ENCODE measurements around the gene BLMH. TPM values are rescaled to one million over a fixed set of nuclear protein-coding genes. Genes with fewer than 3 reads are reported as not detected.

Gene BLMH
- total and polyA plus RNA-seq, 2 experiments from 2014 or later, result 21.3 to 28.2 TPM

DNA sequence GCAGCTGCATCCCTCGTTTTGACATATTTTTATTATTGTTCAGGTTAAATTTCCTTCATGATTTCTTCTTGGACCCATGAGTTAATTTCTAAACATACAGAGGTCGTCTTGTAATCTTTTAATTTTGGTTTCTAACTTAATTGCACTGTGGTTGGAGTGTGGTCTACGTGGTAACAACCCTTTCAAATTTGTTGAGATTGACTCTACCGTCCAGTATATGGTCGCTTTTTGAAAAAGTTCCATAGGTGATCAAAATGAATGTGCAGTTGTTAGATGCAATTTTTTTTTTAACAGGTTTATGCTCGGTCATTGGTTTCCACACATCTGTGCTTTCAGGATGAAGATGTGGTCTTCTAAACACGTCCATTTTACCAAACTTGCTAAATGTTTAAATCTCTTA is 45.3 kb downstream of the BLMH start:
- H3K36me3 ChIP-seq (replicated peaks; ENCODE audit: insufficient read depth, low read depth), result no peaks in the 10 kb centered on the region
- no peaks in the 10 kb centered on the region for H4K20me1 ChIP-seq (ENCODE audit: insufficient read depth, poor library complexity, severe bottlenecking)
- H3K9me3 ChIP-seq (ENCODE audit: low read depth), result no peaks in the 10 kb centered on the region
- no peak overlapping the region for H3K27ac ChIP-seq
- no peak overlapping the region for H3K4me3 ChIP-seq
- no peaks in the 10 kb centered on the region for H3K79me2 ChIP-seq
- H3K27me3 ChIP-seq, result no peaks in the 10 kb centered on the region
- H3K9me2 ChIP-seq (replicated peaks; ENCODE audit: insufficient read depth), result no peaks in the 10 kb centered on the region
- DNase-seq (ENCODE audit: low spot score), result no peak
- 95% methylated on average over 7 of the region's 7 CpGs for WGBS (ENCODE audit: low lambda C conversion rate, missing lambda C conversion rate)
- no peak overlapping the region for H3K4me2 ChIP-seq
- no peaks in the 10 kb centered on the region for H3K4me1 ChIP-seq (ENCODE audit: insufficient read depth)
- TF ChIP-seq EZH2 (IDR thresholded peaks at IDR 0.05; ENCODE audit: borderline replicate concordance), result no peak
- no peak for TF ChIP-seq EZH2phosphoT487 (IDR thresholded peaks at IDR 0.05; ENCODE audit: low read depth, severe bottlenecking, unreplicated experiment)
- TF ChIP-seq, protein P1, sequence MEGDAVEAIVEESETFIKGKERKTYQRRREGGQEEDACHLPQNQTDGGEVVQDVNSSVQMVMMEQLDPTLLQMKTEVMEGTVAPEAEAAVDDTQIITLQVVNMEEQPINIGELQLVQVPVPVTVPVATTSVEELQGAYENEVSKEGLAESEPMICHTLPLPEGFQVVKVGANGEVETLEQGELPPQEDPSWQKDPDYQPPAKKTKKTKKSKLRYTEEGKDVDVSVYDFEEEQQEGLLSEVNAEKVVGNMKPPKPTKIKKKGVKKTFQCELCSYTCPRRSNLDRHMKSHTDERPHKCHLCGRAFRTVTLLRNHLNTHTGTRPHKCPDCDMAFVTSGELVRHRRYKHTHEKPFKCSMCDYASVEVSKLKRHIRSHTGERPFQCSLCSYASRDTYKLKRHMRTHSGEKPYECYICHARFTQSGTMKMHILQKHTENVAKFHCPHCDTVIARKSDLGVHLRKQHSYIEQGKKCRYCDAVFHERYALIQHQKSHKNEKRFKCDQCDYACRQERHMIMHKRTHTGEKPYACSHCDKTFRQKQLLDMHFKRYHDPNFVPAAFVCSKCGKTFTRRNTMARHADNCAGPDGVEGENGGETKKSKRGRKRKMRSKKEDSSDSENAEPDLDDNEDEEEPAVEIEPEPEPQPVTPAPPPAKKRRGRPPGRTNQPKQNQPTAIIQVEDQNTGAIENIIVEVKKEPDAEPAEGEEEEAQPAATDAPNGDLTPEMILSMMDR (IDR thresholded peaks at IDR 0.05; ENCODE audit: poor library complexity), result no peak
- no peak overlapping the region for H2AFZ ChIP-seq

DNA sequence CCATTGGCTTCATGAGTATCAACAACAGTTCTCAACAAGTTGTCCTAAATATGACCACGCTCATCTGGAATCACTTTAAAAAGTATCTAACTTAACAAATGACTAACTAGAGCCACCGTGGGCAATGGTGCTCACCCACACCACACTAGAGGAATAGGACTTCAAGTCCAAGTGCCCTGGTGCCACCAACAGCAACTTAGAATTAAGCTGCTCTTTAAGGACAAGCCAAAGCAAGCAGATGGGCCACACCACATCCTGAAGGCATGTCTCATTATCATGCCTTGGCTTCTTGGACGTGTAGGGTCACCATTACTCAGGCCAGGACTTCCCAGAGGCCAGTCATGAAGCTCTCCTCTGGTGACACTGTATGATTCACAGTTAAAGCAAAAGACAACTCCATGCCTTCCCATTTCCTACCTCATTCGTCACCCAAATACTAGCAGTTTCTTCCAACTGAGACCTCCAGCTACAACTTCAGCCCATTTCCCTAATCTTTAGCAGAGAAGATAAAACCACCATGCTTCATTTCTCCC is 46.8 kb downstream of the BLMH start:
- Histone ChIP-seq H3K4me1 (ENCODE audit: insufficient read depth) (no peaks in the 10 kb centered on the region), H3K36me3 (replicated peaks; ENCODE audit: insufficient read depth, low read depth) (no peaks in the 10 kb centered on the region), H3K27ac (no peak overlapping the region), H4K20me1 (ENCODE audit: insufficient read depth, poor library complexity, severe bottlenecking) (no peaks in the 10 kb centered on the region), H3K9me2 (replicated peaks; ENCODE audit: insufficient read depth) (no peaks in the 10 kb centered on the region), H3K4me2 (no peak overlapping the region), H3K27me3 (no peaks in the 10 kb centered on the region), H3K79me2 (no peaks in the 10 kb centered on the region), H2AFZ (no peak overlapping the region), H3K4me3 (no peak overlapping the region), H3K9me3 (ENCODE audit: low read depth) (no peaks in the 10 kb centered on the region)
- 75% methylated on average over 4 of the region's 4 CpGs for WGBS (ENCODE audit: low lambda C conversion rate, missing lambda C conversion rate)
- DNase-seq (ENCODE audit: low spot score), result no peak
- TF ChIP-seq EZH2phosphoT487 (IDR thresholded peaks at IDR 0.05; ENCODE audit: low read depth, severe bottlenecking, unreplicated experiment) (no peak), EZH2 (IDR thresholded peaks at IDR 0.05; ENCODE audit: borderline replicate concordance) (no peak)
- TF ChIP-seq, protein P1 (IDR thresholded peaks at IDR 0.05; ENCODE audit: poor library complexity), result no peak

DNA sequence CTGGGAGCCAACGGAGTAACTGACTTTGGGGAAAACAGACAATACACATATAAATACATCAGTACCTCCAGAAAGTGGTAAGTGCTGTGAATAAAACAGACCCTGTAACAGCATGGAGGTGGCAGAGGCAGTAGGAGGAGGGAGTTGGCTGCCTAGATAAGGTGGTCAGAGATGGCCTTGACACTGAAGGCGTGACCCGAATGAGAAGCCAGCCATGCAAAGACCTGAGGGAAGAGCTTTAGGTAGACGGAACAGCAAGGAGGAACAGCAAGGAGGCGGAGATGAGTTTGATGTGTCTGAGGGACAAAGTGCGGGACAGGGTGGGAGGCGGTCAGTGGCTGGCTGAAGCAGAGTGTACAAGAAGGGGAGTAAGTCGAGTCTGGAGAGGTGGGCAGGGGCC is 48.2 kb downstream of the BLMH start:
- no peaks in the 10 kb centered on the region for H3K9me3 ChIP-seq (ENCODE audit: low read depth)
- H3K36me3 ChIP-seq (replicated peaks; ENCODE audit: insufficient read depth, low read depth), result no peaks in the 10 kb centered on the region
- no peaks in the 10 kb centered on the region for H3K9me2 ChIP-seq (replicated peaks; ENCODE audit: insufficient read depth)
- no peak overlapping the region for H3K4me3 ChIP-seq
- no peaks in the 10 kb centered on the region for H3K79me2 ChIP-seq
- no peak for DNase-seq (ENCODE audit: low spot score)
- H3K4me2 ChIP-seq, result no peak overlapping the region
- peaks cover 8% of the 10 kb centered on the region for H3K27me3 ChIP-seq
- 86% methylated on average over 8 of the region's 8 CpGs for WGBS (ENCODE audit: low lambda C conversion rate, missing lambda C conversion rate)
- no peak overlapping the region for H2AFZ ChIP-seq
- no peaks in the 10 kb centered on the region for H4K20me1 ChIP-seq (ENCODE audit: insufficient read depth, poor library complexity, severe bottlenecking)
- no peak overlapping the region for H3K27ac ChIP-seq
- no peak for TF ChIP-seq EZH2phosphoT487 (IDR thresholded peaks at IDR 0.05; ENCODE audit: low read depth, severe bottlenecking, unreplicated experiment)
- no peak for TF ChIP-seq EZH2 (IDR thresholded peaks at IDR 0.05; ENCODE audit: borderline replicate concordance)
- TF ChIP-seq, protein P1 (IDR thresholded peaks at IDR 0.05; ENCODE audit: poor library complexity), result no peak
- peaks cover 3% of the 10 kb centered on the region for H3K4me1 ChIP-seq (ENCODE audit: insufficient read depth)

Data from hepatocyte (in vitro differentiated cells).